SK-N-MC (cell line): ENCODE results near the gene RTF2.

ENCODE experiments used
- EZH2 ChIP-seq: fragments of 200-600 bp; sonication (generic); IDR thresholded peaks from one replicate; pipeline ENCODE4 v1.6.1; 2017; ENCODE audit warnings: antibody characterized with exemption
- FOXP2 ChIP-seq: optimal IDR thresholded peaks from 2 replicates; pipeline ENCODE3; 2011; ENCODE audit warnings: mild to moderate bottlenecking, moderate library complexity; ENCODE audit not compliant: insufficient read depth; ENCODE audit errors: extremely low read length, control extremely low read depth
- POLR2AphosphoS5 ChIP-seq: IDR thresholded peaks from 2 replicates; pipeline ENCODE4 v1.6.1; 2012; ENCODE audit warnings: mild to moderate bottlenecking, low read depth, low read length, borderline replicate concordance

DNA sequence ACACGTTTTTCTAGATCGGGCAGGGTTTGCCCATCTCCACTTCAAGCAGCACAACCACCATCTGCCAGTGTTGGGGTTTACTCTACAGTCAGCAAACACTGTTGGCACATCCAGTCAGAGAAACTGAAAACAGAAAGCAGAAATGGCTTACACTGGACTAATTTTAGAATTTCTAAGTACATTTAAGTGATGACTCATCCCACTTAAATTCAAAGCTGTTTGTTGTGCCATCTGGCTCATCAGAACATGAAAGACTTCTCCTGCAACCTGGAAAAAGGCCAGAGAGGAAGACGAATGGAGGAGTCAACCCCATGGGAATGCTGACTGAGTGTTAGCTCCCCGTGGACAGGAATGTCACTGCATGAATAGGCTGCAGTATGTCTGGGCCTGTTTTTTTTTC lies 86.4 kb downstream of the RTF2 start:
- TF ChIP-seq EZH2 = no peak
- TF ChIP-seq POLR2AphosphoS5 = no peak
- no peak for TF ChIP-seq FOXP2
